ENCODE data around the gene BDKRB1.

GRCh38 chr14:96254687-96255086, 1.3 kb upstream of the BDKRB1 start:
- TF ChIP-seq, protein P1, sequence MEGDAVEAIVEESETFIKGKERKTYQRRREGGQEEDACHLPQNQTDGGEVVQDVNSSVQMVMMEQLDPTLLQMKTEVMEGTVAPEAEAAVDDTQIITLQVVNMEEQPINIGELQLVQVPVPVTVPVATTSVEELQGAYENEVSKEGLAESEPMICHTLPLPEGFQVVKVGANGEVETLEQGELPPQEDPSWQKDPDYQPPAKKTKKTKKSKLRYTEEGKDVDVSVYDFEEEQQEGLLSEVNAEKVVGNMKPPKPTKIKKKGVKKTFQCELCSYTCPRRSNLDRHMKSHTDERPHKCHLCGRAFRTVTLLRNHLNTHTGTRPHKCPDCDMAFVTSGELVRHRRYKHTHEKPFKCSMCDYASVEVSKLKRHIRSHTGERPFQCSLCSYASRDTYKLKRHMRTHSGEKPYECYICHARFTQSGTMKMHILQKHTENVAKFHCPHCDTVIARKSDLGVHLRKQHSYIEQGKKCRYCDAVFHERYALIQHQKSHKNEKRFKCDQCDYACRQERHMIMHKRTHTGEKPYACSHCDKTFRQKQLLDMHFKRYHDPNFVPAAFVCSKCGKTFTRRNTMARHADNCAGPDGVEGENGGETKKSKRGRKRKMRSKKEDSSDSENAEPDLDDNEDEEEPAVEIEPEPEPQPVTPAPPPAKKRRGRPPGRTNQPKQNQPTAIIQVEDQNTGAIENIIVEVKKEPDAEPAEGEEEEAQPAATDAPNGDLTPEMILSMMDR (IDR thresholded peaks at IDR 0.05; ENCODE audit: insufficient read depth, low read depth, low read length): no peak
- no peak for TF ChIP-seq EZH2 (IDR thresholded peaks at IDR 0.05; ENCODE audit: insufficient read depth, low read length)
